Activated naive CD4-positive, alpha-beta T cell treated with anti-CD3 and anti-CD28 coated beads, Interleukin-2, amount 10 ng/mL, durations not matched to agents 7 days and 5 days (primary cell): ENCODE measurements around the gene TMEM101.
A peak's percentile ranks its signal among the peaks of the same experiment; 100 is the strongest.
"Not testable (repeated sequence)": the region's sequence is repeated elsewhere in the genome, so short reads cannot be mapped to it uniquely, and the experiment has no call there.

ENCODE experiments used
- CTCF ChIA-PET: fragments of 350-600 bp; sonication (Branson Sonifier 250); formaldehyde crosslinking; loops from one replicate; lab custom pipeline; 2021; ENCODE audit warnings: antibody characterized with exemption; lab: Charles Lee
- DNase-seq: peaks from one replicate; pipeline ENCODE4 v3.0.0-alpha.2; 2020
- H3K27ac Mint-ChIP-seq: one replicate; pipeline ENCODE4 v1.8.0; 2021; ENCODE audit warnings: mild to moderate bottlenecking, moderate library complexity, mixed read lengths
- H3K27me3 Mint-ChIP-seq: one replicate; pipeline ENCODE4 v1.8.0; 2021; ENCODE audit warnings: mild to moderate bottlenecking, mixed read lengths
- H3K36me3 Mint-ChIP-seq: one replicate; pipeline ENCODE4 v1.8.0; 2021; ENCODE audit warnings: mixed read lengths
- H3K4me1 Mint-ChIP-seq: one replicate; pipeline ENCODE4 v1.8.0; 2021; ENCODE audit warnings: mixed read lengths
- H3K4me3 Mint-ChIP-seq: one replicate; pipeline ENCODE4 v1.8.0; 2021; ENCODE audit warnings: mild to moderate bottlenecking, moderate library complexity, mixed read lengths
- H3K9me3 Mint-ChIP-seq: one replicate; pipeline ENCODE4 v1.8.0; 2021; ENCODE audit warnings: mixed read lengths

The TMEM101 gene

DNA sequence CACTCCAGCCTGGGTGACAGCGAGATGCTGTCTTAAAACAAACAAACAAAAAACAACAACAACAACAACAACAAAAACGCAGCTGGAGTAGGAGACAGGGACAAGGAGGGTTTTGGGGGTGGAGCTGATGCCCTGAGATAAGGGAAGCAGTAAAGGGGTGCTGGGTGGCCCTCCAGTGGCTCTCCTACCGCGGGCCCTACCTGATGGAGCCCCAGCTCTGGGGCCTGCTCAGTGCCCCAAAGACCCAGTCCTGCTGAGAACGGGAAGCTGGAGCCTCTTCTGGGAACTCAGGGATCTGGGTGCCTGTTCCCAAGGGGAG, 31.6 kb downstream of the TMEM101 start:
- H3K4me3 Mint-ChIP-seq = peak overlapping the region; percentile 40

GRCh38 chr17:43982171-43982570, 32.6 kb downstream of the TMEM101 start:
- Mint-ChIP-seq H3K4me1 (peaks cover 17% of the 10 kb centered on the region), H3K36me3 (no peaks in the 10 kb centered on the region), H3K4me3 (no peak overlapping the region), H3K9me3 (no peaks in the 10 kb centered on the region), H3K27me3 (peaks cover 89% of the 10 kb centered on the region), H3K27ac (no peak overlapping the region)
- DNase-seq = no peak
- CTCF ChIA-PET = interaction anchor here (2.0 kb wide), 1 partner anchor 38 kb away, joined by 7 read pairs; no protein-coding TSS in a partner anchor

More for the DNA sequence above, 31.6 kb downstream of the TMEM101 start:
- CTCF ChIA-PET = interaction anchor here (2.0 kb wide), 2 partner anchors 11 to 39 kb away, joined by 6 to 7 read pairs; no protein-coding TSS in a partner anchor
- Mint-ChIP-seq H3K27ac (no peak overlapping the region), H3K4me1 (peaks cover 17% of the 10 kb centered on the region), H3K36me3 (no peaks in the 10 kb centered on the region), H3K27me3 (peaks cover 89% of the 10 kb centered on the region), H3K9me3 (no peaks in the 10 kb centered on the region)
- no peak for DNase-seq

DNA sequence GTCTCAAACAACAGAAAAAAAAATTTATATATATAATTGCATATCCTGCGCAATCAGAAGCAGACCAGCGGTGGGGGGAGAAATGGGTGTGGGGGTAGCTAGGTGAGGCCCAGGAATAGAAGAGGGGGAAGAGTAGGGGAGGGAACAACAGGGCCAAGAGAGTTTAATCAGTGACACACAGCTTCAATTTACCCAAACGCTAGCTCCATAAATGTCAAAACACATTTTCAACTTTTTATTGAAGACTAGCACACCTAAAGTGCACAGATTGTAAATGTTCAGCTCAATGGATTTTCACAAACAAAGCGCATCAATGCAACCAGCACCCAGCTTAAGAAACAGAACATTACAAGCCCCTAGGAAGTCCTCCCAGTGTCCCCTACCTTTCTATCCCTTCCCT, 35.1 kb downstream of the TMEM101 start:
- peaks cover 78% of the 10 kb centered on the region for H3K27me3 Mint-ChIP-seq
- no peak for DNase-seq
- CTCF ChIA-PET = interaction anchor here (1.4 to 1.7 kb wide), 2 partner anchors 14 to 53 kb away, joined by 4 to 5 read pairs; no protein-coding TSS in a partner anchor

GRCh38 chr17:43979011-43979410, 35.8 kb downstream of the TMEM101 start:
- Mint-ChIP-seq H3K27ac (no peak overlapping the region), H3K4me3 (no peak overlapping the region), H3K9me3 (no peaks in the 10 kb centered on the region), H3K4me1 (peaks cover 6% of the 10 kb centered on the region), H3K36me3 (no peaks in the 10 kb centered on the region), H3K27me3 (peaks cover 78% of the 10 kb centered on the region)
- no peak for DNase-seq
- CTCF ChIA-PET = interaction anchor here (0.5 to 1.4 kb wide), 2 partner anchors 15 to 338 kb away, joined by 3 to 5 read pairs; no protein-coding TSS in a partner anchor

More for the DNA sequence above, 35.1 kb downstream of the TMEM101 start:
- H3K27ac Mint-ChIP-seq = no peak overlapping the region
- no peak overlapping the region for H3K4me3 Mint-ChIP-seq
- H3K36me3 Mint-ChIP-seq = no peaks in the 10 kb centered on the region
- H3K4me1 Mint-ChIP-seq = peaks cover 7% of the 10 kb centered on the region
- no peaks in the 10 kb centered on the region for H3K9me3 Mint-ChIP-seq

DNA sequence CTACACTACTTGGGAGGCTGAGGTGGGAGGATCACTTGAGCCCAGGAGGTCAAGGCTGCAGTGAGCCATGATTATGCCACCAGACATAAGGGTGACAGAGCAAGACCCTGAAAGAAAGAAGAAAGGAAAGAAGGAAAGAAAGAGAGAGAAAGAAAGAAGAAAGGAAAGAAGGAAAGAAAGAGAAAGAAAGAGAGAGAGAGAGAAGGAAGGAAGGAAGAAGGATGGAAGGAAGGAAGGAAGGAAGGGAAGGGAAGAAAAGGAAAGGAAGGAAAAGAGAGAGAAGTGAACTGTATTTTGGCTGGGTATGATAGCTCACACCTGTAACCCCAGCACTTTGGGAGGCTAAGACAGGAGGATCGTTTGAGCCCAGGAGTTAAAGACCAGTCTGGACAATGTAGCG, 36.7 kb downstream of the TMEM101 start:
- H3K4me3 Mint-ChIP-seq = no peak overlapping the region
- H3K4me1 Mint-ChIP-seq = peaks cover under 1% of the 10 kb centered on the region
- no peak overlapping the region for H3K27ac Mint-ChIP-seq
- CTCF ChIA-PET = no interaction called here
- H3K9me3 Mint-ChIP-seq = no peaks in the 10 kb centered on the region
- H3K27me3 Mint-ChIP-seq = peaks cover 73% of the 10 kb centered on the region
- H3K36me3 Mint-ChIP-seq = no peaks in the 10 kb centered on the region
- DNase-seq = no peak

DNA sequence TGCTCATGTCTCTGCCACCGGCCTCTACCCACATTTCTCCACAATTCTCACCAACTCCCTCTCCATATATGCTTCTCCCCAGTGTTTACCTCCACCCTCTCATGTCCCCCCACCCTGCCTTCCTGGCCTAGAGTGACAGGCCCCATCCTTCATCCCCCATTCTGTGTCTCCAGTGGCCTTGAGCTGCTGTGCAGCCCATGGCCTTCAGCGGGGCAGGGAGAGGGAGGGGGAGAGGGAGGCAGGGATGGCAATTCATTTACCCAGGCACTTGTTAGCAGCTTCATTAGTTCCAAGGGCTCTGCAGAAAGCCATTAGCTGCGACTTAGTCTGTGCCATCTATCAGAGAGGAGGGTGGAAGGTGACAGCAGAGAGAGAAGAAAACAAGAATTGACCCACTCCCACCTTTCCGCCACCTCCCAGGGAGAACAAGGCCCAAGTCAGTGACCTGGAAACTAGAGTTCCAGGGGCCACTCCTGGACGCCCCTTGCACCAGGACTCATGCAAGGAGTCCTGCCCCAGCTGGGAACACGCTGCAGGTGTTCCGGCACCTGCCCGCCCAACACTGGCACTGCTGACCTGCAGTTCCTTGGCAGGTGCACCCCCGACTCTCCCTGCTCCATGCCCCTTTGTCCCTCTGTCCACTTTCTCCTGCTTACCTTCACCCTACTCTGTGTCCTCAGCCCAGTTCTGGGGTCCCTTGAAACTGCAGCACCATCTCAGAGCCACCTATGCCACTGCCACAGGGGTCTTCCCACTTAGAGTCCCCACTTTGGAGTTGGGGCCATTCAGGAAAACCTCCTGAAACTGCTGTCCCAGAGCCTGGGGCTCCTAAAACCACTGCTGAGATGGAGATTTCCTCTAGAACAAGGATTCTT, 37.6 kb downstream of the TMEM101 start:
- Mint-ChIP-seq H3K9me3 (no peaks in the 10 kb centered on the region), H3K27me3 (peaks cover 69% of the 10 kb centered on the region), H3K4me1 (no peaks in the 10 kb centered on the region), H3K4me3 (no peak overlapping the region), H3K27ac (no peak overlapping the region), H3K36me3 (no peaks in the 10 kb centered on the region)
- DNase-seq = no peak
- CTCF ChIA-PET = no interaction called here

DNA sequence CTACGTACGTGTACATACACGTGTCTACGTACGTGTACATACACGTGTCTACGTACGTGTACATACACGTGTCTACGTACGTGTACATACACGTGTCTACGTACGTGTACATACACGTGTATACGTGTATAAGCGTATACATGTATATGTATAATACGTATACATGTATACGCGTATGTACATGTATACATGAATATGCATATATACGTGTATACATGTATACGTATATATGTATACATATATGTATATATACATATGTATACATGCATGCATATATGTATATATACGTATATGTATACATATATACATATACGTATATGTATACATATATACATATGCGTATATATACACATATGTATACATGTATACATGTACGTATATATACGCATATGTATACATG, 38.9 kb downstream of the TMEM101 start:
- H3K4me1 Mint-ChIP-seq = peaks cover 5% of the 10 kb centered on the region
- CTCF ChIA-PET = no interaction called here
- H3K4me3 Mint-ChIP-seq = no peak overlapping the region
- H3K27ac Mint-ChIP-seq = no peak overlapping the region
- H3K36me3 Mint-ChIP-seq = no peaks in the 10 kb centered on the region
- DNase-seq = no peak
- H3K27me3 Mint-ChIP-seq = peaks cover 63% of the 10 kb centered on the region
- no peaks in the 10 kb centered on the region for H3K9me3 Mint-ChIP-seq

DNA sequence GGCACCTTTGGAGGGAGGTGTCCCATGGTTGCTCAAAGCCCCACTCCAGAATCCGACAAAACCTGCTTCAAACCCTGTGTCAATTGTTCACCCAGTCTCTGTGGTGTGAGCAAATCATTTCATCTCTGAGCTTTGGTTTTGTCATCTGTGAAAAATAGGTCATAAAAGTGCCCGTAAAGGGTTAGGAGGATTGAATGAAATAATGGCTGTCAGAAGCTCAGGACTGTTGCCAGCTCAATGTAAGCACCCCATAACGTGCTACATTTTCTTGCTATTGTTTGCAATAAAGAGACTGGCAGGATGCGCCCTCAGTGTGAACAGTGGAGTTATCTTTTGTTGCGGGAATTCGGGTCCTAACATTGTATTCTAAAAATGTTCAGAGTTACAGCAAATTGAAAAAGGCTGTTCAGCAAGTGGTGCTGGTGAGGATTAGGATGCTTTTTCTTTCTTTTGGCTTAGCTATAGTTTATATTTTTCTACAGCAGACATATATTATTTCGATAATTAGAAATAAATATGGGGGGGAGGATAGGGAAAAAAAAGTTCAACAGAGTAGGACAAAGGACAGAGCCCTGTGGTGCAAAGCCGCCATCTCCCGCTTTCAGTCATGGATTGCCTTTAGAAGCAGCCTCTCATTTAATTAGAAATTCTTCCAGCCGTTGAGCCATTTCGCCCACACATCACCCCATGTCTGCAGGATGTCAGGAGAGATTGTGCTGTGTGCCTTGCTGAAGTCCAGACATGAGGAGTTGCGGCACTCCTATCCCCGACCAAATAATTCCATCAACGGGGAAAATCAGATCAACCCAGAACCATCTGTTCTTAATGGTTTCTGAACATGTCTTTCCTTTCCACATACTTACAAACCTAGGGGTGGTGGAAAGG, 40.1 kb downstream of the TMEM101 start:
- Mint-ChIP-seq H3K9me3 (no peaks in the 10 kb centered on the region), H3K4me1 (peaks cover 5% of the 10 kb centered on the region), H3K27ac (no peak overlapping the region), H3K27me3 (peaks cover 62% of the 10 kb centered on the region), H3K4me3 (no peak overlapping the region), H3K36me3 (no peaks in the 10 kb centered on the region)
- no peak for DNase-seq
- CTCF ChIA-PET = no interaction called here

GRCh38 chr17:43972444-43973212, 42.1 kb downstream of the TMEM101 start:
- H3K4me1 Mint-ChIP-seq, H3K36me3 Mint-ChIP-seq, H3K9me3 Mint-ChIP-seq, H3K4me3 Mint-ChIP-seq, H3K27ac Mint-ChIP-seq, DNase-seq: not testable (repeated sequence)
- H3K27me3 Mint-ChIP-seq = peaks cover 52% of the 10 kb centered on the region
- CTCF ChIA-PET = interaction anchor here (3.0 kb wide), 1 partner anchor 29 kb away, joined by 9 read pairs; no protein-coding TSS in a partner anchor

- H3K27me3 Mint-ChIP-seq = peaks cover 45% of the 10 kb centered on the region
- H3K4me3 Mint-ChIP-seq, H3K4me1 Mint-ChIP-seq, H3K27ac Mint-ChIP-seq, DNase-seq, H3K36me3 Mint-ChIP-seq, H3K9me3 Mint-ChIP-seq: not testable (repeated sequence)
- CTCF ChIA-PET = interaction anchor here (3.0 kb wide), 1 partner anchor 28 kb away, joined by 9 read pairs; no protein-coding TSS in a partner anchor
Observed at GRCh38 chr17:43971436-43971835, 43.3 kb downstream of the TMEM101 start.

- Mint-ChIP-seq H3K27me3 (peaks cover 45% of the 10 kb centered on the region), H3K4me1 (peaks cover 5% of the 10 kb centered on the region), H3K9me3 (no peaks in the 10 kb centered on the region), H3K4me3 (no peak overlapping the region), H3K27ac (no peak overlapping the region), H3K36me3 (no peaks in the 10 kb centered on the region)
- CTCF ChIA-PET = interaction anchor here (0.7 to 3.0 kb wide), 2 partner anchors 27 to 278 kb away, joined by 4 to 9 read pairs; no protein-coding TSS in a partner anchor
- no peak for DNase-seq
Observed at GRCh38 chr17:43970366-43970765, 44.4 kb downstream of the TMEM101 start.

GRCh38 chr17:43967251-43967875, 47.4 kb downstream of the TMEM101 start:
- Mint-ChIP-seq H3K36me3 (no peaks in the 10 kb centered on the region), H3K4me1 (peaks cover 5% of the 10 kb centered on the region), H3K4me3 (no peak overlapping the region), H3K27me3 (peaks cover 46% of the 10 kb centered on the region), H3K9me3 (no peaks in the 10 kb centered on the region), H3K27ac (no peak overlapping the region)
- DNase-seq = no peak
- CTCF ChIA-PET = interaction anchor here (1.6 kb wide), 1 partner anchor 23 kb away, joined by 4 read pairs; no protein-coding TSS in a partner anchor

DNA sequence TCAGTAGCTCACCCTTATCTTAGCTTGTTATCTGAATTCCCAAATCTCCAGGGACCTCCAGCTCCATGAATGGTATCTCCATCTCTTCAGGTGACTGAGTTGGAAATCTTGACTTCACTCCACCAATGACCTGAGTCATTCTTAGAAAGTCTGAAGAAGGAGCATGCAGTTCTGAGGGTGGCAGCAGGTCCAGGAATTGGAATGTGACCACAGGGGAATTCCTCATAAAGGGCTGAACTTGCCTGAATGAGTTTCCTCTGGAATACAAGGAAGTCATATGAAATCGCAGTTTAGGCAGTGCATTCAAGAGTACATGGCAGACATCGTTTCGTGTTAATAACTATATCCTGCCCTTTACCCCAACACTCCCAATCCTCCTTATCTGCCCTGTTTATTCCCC, 48.5 kb downstream of the TMEM101 start:
- Mint-ChIP-seq H3K36me3 (no peaks in the 10 kb centered on the region), H3K4me3 (no peak overlapping the region), H3K27ac (no peak overlapping the region), H3K27me3 (peaks cover 45% of the 10 kb centered on the region), H3K9me3 (no peaks in the 10 kb centered on the region), H3K4me1 (no peaks in the 10 kb centered on the region)
- CTCF ChIA-PET = no interaction called here
- DNase-seq = no peak
